Spleen (tissue), 7 donors: Measurements from ENCODE around the gene NELFCD.

Experiments
- CTCF ChIP-seq, 11 experiments: fragments of 200-600 bp in 7 of 11; fragments of 450-650 bp in 4 of 11; sonication (generic) in 4 of 11; IDR thresholded peaks in 8 of 11; conservative IDR thresholded peaks in 3 of 11; 1 replicate in 7 of 11; 2 replicates in 4 of 11; pipeline versions ENCODE4 v1.4.0 to v1.8.0; 2016 to 2021; ENCODE audit warnings: antibody characterized with exemption in 11 of 11, inconsistent platforms in 4 of 11, mild to moderate bottlenecking in 1 of 11
- POLR2A ChIP-seq, 3 donors: fragments of 450-650 bp; IDR thresholded peaks; one replicate each; pipeline ENCODE4 v1.5.1; 2017; ENCODE audit warnings: antibody characterized with exemption in 3 of 3, mild to moderate bottlenecking in 1 of 3
- POLR2AphosphoS5 ChIP-seq, 3 donors: sonication (generic); formaldehyde crosslinking; IDR thresholded peaks; one replicate each; pipeline ENCODE4 v1.5.1; 2017; ENCODE audit warnings: antibody characterized with exemption in 3 of 3
- donor health status: DM: no; HTN: no; CAD: no; lungs with moderate emphysema.
- donor health status: DM: no; HTN: no; CAD: no.
- donor health status: DM: no; HTN: no; CAD: no.

GRCh38 chr20:58982406-58983114, 1.5 kb downstream of the NELFCD start:
- TF ChIP-seq CTCF (IDR thresholded peaks at IDR 0.05 in 8 of 11, conservative IDR thresholded peaks at IDR 0.05 in 3 of 11) (no peak), POLR2A (IDR thresholded peaks at IDR 0.05) (no peak), POLR2AphosphoS5 (IDR thresholded peaks at IDR 0.05) (peak in 1 of 3 donors; percentile 21)
